ENCODE data around the gene SCML2. TPM values are rescaled to one million over a fixed set of nuclear protein-coding genes. Genes with fewer than 3 reads are reported as not detected.

The SCML2 gene
- 0.25 TPM for polyA plus RNA-seq (2013, experiment 1 of 2)
- 0.27 TPM for polyA plus RNA-seq (2013, experiment 2 of 2)

DNA sequence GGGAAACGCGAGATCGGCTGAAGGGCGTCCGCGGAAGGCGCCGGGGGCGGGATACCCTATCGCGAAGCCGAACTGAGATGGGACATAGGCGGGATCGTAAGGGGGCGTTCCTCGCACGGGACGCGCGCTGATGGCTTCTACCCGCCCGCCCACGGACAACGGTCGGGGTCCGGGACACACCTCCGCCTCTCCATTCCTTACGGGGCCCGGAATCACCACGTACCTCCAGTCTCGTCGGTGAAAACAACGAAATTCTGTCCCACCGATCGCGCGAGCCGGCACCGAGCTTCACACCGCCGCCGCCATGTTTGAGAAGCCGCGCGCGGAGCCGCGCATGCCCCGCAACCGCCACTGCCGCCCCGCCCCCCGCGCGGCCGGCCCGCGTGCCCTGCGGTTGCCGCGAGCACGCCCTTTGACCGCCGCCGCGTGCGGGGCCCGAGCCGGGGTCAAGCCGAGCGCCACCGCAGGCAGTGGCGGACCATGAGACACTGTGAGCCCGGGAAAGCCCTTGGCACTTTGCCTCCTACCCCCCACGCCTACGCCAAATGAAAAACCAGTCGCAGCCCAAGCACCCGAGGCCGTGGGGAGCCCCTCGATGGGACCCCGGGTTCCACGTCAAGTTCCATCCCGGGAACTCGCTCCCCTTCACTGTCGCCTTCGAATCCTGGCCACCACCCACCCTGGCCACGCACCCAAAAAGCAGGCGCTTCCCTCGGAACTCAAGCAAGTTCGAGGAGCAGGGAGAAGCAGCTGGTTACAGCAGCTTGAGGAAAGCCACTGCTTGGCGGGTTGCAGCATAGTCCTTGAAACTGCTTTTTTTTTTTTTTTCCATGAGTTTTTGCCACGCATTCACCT, at the start of gene SCML2:
Gene SCML2, minus strand, starts transcription at position 320 of the 855 bp plus-strand sequence. CDS start 20,617 bp downstream, outside the sequence.
- Histone ChIP-seq H3K27ac (ENCODE audit: low read length, poor library complexity, severe bottlenecking) (no peak within 1 kb of the TSS), H4K8ac (ENCODE audit: low read length) (no peak within 1 kb of the TSS), H3K18ac (ENCODE audit: low read depth in 1 of 2, low read length in 2 of 2) (no peak within 1 kb of the TSS), H3K14ac (ENCODE audit: low read length in 2 of 2) (no peak within 1 kb of the TSS), H3K36me3 (ENCODE audit: control insufficient read depth in 1 of 2, insufficient read depth in 2 of 2, low read depth in 1 of 2, low read length in 2 of 2) (no peaks in the 10 kb centered on the region), H3K23ac (ENCODE audit: low read length in 2 of 2) (no peak within 1 kb of the TSS), H3K79me1 (replicated peaks; ENCODE audit: low read length, poor library complexity, severe bottlenecking) (no peaks in the 10 kb centered on the region), H2BK120ac (ENCODE audit: low read depth, low read length) (no peak within 1 kb of the TSS), H3K4ac (ENCODE audit: low read depth in 1 of 2, low read length in 2 of 2) (no peak within 1 kb of the TSS), H2AK5ac (ENCODE audit: low read length, severe bottlenecking) (no peak within 1 kb of the TSS), H2BK5ac (ENCODE audit: low read depth, low read length, poor library complexity, severe bottlenecking) (no peak within 1 kb of the TSS), H4K91ac (ENCODE audit: low read length) (no peak within 1 kb of the TSS), H3K9me3 (ENCODE audit: control insufficient read depth, low read length) (no peaks in the 10 kb centered on the region), H3K4me1 (ENCODE audit: control insufficient read depth, insufficient read depth, low read depth, low read length) (peaks cover 3% of the 10 kb centered on the region), H3K4me2 (ENCODE audit: low read length, poor library complexity, severe bottlenecking) (peak within 1 kb of the TSS; percentile 86), H3K4me3 (ENCODE audit: insufficient read depth in 1 of 2, low read depth in 1 of 2, low read length in 2 of 2) (peak within 1 kb of the TSS; percentile 68 to 79), H2BK15ac (ENCODE audit: low read depth, poor library complexity, severe bottlenecking) (no peak within 1 kb of the TSS), H2AFZ (ENCODE audit: low read depth, low read length) (peak within 1 kb of the TSS; percentile 53), H2BK12ac (ENCODE audit: low read length in 2 of 2) (no peak within 1 kb of the TSS), H3K27me3 (ENCODE audit: control insufficient read depth in 1 of 2, insufficient read depth in 1 of 2, low read length in 2 of 2) (peaks cover 0 to 9% of the 10 kb centered on the region in 2 experiments), H3K9ac (ENCODE audit: low read length) (peak within 1 kb of the TSS; percentile 84)
- DNase-seq, result peak; percentile 33
- 1% methylated on average over 46 of the region's 92 CpGs for WGBS

DNA sequence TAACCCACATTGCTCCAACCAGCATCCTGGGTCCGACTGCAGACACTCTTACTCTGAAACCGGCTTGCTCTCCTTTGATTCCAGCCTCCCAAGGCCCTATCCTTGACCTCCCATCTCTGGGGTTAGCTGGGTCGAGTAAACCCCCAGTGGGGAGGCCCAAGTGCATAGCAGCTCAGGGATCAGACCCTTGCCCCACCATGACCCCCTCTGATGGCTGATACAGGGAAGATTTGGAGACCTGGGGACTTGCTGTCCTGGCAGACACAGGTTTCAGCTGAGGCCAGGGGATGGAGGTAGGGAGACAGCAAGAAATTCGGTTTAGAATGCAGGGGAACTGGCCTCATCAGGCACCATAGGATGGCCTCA, 47.3 kb upstream of the SCML2 start:
- H2BK15ac ChIP-seq (ENCODE audit: low read depth, poor library complexity, severe bottlenecking), result no peak overlapping the region
- no peak overlapping the region for H2BK5ac ChIP-seq (ENCODE audit: low read depth, low read length, poor library complexity, severe bottlenecking)
- H4K91ac ChIP-seq (ENCODE audit: low read length), result no peak overlapping the region
- no peak overlapping the region for H3K4me2 ChIP-seq (ENCODE audit: low read length, poor library complexity, severe bottlenecking)
- H2BK12ac ChIP-seq (ENCODE audit: low read length in 2 of 2), result no peak overlapping the region
- H3K9ac ChIP-seq (ENCODE audit: low read length), result no peak overlapping the region
- WGBS, result 92% methylated on average over 3 of the region's 4 CpGs
- H3K4me3 ChIP-seq (ENCODE audit: insufficient read depth in 1 of 2, low read depth in 1 of 2, low read length in 2 of 2), result no peak overlapping the region
- no peak overlapping the region for H3K14ac ChIP-seq (ENCODE audit: low read length in 2 of 2)
- H3K36me3 ChIP-seq (ENCODE audit: control insufficient read depth in 1 of 2, insufficient read depth in 2 of 2, low read depth in 1 of 2, low read length in 2 of 2), result no peaks in the 10 kb centered on the region
- H3K27me3 ChIP-seq (ENCODE audit: control insufficient read depth in 1 of 2, insufficient read depth in 1 of 2, low read length in 2 of 2), result no peaks in the 10 kb centered on the region
- peaks cover 6% of the 10 kb centered on the region for H3K9me3 ChIP-seq (ENCODE audit: control insufficient read depth, low read length)
- no peak overlapping the region for H4K8ac ChIP-seq (ENCODE audit: low read length)
- no peaks in the 10 kb centered on the region for H3K79me1 ChIP-seq (replicated peaks; ENCODE audit: low read length, poor library complexity, severe bottlenecking)
- no peak overlapping the region for H2BK120ac ChIP-seq (ENCODE audit: low read depth, low read length)
- no peak overlapping the region for H2AK5ac ChIP-seq (ENCODE audit: low read length, severe bottlenecking)
- H3K23ac ChIP-seq (ENCODE audit: low read length in 2 of 2), result no peak overlapping the region
- H3K4ac ChIP-seq (ENCODE audit: low read depth in 1 of 2, low read length in 2 of 2), result no peak overlapping the region
- H3K27ac ChIP-seq (ENCODE audit: low read length, poor library complexity, severe bottlenecking), result no peak overlapping the region
- no peak for DNase-seq
- H2AFZ ChIP-seq (ENCODE audit: low read depth, low read length), result no peak overlapping the region
- H3K4me1 ChIP-seq (ENCODE audit: control insufficient read depth, insufficient read depth, low read depth, low read length), result no peaks in the 10 kb centered on the region
- H3K18ac ChIP-seq (ENCODE audit: low read depth in 1 of 2, low read length in 2 of 2), result no peak overlapping the region

DNA sequence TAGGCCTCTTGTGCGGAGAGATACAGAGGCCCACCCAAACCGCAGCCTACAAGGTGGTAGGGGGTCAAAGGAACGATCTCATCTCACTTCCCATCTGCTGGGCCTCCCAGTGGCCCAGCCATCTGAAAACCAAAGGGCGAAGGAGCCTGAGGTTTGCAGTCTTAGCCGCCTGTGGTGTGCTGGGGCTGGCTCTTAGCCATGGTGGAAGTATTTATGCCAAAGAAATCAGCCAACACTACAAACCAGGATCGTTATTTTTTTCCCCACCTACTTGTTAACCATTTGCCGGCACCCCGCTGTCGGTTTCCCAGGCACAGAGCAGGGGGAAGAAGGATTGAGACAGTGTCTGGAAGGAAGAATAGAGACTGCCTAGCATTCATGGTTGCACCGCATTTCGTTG, 40.0 kb upstream of the SCML2 start:
- Histone ChIP-seq H3K27ac (ENCODE audit: low read length, poor library complexity, severe bottlenecking) (no peak overlapping the region), H4K91ac (ENCODE audit: low read length) (no peak overlapping the region), H2BK15ac (ENCODE audit: low read depth, poor library complexity, severe bottlenecking) (no peak overlapping the region), H3K79me1 (replicated peaks; ENCODE audit: low read length, poor library complexity, severe bottlenecking) (no peaks in the 10 kb centered on the region), H3K4me2 (ENCODE audit: low read length, poor library complexity, severe bottlenecking) (no peak overlapping the region), H3K23ac (ENCODE audit: low read length in 2 of 2) (no peak overlapping the region), H3K4me1 (ENCODE audit: control insufficient read depth, insufficient read depth, low read depth, low read length) (peaks cover 7% of the 10 kb centered on the region), H3K14ac (ENCODE audit: low read length in 2 of 2) (no peak overlapping the region), H3K36me3 (ENCODE audit: control insufficient read depth in 1 of 2, insufficient read depth in 2 of 2, low read depth in 1 of 2, low read length in 2 of 2) (no peaks in the 10 kb centered on the region), H2AK5ac (ENCODE audit: low read length, severe bottlenecking) (no peak overlapping the region), H3K9ac (ENCODE audit: low read length) (no peak overlapping the region), H3K18ac (ENCODE audit: low read depth in 1 of 2, low read length in 2 of 2) (no peak overlapping the region), H3K9me3 (ENCODE audit: control insufficient read depth, low read length) (no peaks in the 10 kb centered on the region), H2AFZ (ENCODE audit: low read depth, low read length) (no peak overlapping the region), H2BK12ac (ENCODE audit: low read length in 2 of 2) (no peak overlapping the region), H4K8ac (ENCODE audit: low read length) (no peak overlapping the region), H3K27me3 (ENCODE audit: control insufficient read depth in 1 of 2, insufficient read depth in 1 of 2, low read length in 2 of 2) (peaks cover 0 to 11% of the 10 kb centered on the region in 2 experiments), H3K4me3 (ENCODE audit: insufficient read depth in 1 of 2, low read depth in 1 of 2, low read length in 2 of 2) (no peak overlapping the region), H3K4ac (ENCODE audit: low read depth in 1 of 2, low read length in 2 of 2) (no peak overlapping the region), H2BK5ac (ENCODE audit: low read depth, low read length, poor library complexity, severe bottlenecking) (no peak overlapping the region), H2BK120ac (ENCODE audit: low read depth, low read length) (no peak overlapping the region)
- WGBS, result 97% methylated on average over 7 of the region's 11 CpGs
- DNase-seq, result no peak

GRCh38 chrX:18390941-18391538, 36.6 kb upstream of the SCML2 start:
- H3K9me3 ChIP-seq (ENCODE audit: control insufficient read depth, low read length), result no peaks in the 10 kb centered on the region
- H3K4me2 ChIP-seq (ENCODE audit: low read length, poor library complexity, severe bottlenecking), result no peak overlapping the region
- H3K4ac ChIP-seq (ENCODE audit: low read depth in 1 of 2, low read length in 2 of 2), result no peak overlapping the region
- no peak overlapping the region for H3K27ac ChIP-seq (ENCODE audit: low read length, poor library complexity, severe bottlenecking)
- H2AFZ ChIP-seq (ENCODE audit: low read depth, low read length), result no peak overlapping the region
- no peak overlapping the region for H3K14ac ChIP-seq (ENCODE audit: low read length in 2 of 2)
- H3K27me3 ChIP-seq (ENCODE audit: control insufficient read depth in 1 of 2, insufficient read depth in 1 of 2, low read length in 2 of 2), result peaks cover 0 to 11% of the 10 kb centered on the region in 2 experiments
- H3K4me3 ChIP-seq (ENCODE audit: insufficient read depth in 1 of 2, low read depth in 1 of 2, low read length in 2 of 2), result no peak overlapping the region
- no peak overlapping the region for H2BK5ac ChIP-seq (ENCODE audit: low read depth, low read length, poor library complexity, severe bottlenecking)
- peaks cover 7% of the 10 kb centered on the region for H3K4me1 ChIP-seq (ENCODE audit: control insufficient read depth, insufficient read depth, low read depth, low read length)
- H4K91ac ChIP-seq (ENCODE audit: low read length), result no peak overlapping the region
- no peak overlapping the region for H3K9ac ChIP-seq (ENCODE audit: low read length)
- no peaks in the 10 kb centered on the region for H3K79me1 ChIP-seq (replicated peaks; ENCODE audit: low read length, poor library complexity, severe bottlenecking)
- H3K23ac ChIP-seq (ENCODE audit: low read length in 2 of 2), result no peak overlapping the region
- no peaks in the 10 kb centered on the region for H3K36me3 ChIP-seq (ENCODE audit: control insufficient read depth in 1 of 2, insufficient read depth in 2 of 2, low read depth in 1 of 2, low read length in 2 of 2)
- H2BK120ac ChIP-seq (ENCODE audit: low read depth, low read length), result no peak overlapping the region
- 39% methylated on average over 3 of the region's 9 CpGs for WGBS
- H2BK15ac ChIP-seq (ENCODE audit: low read depth, poor library complexity, severe bottlenecking), result no peak overlapping the region
- no peak overlapping the region for H4K8ac ChIP-seq (ENCODE audit: low read length)
- DNase-seq, result peak; percentile 58
- no peak overlapping the region for H2AK5ac ChIP-seq (ENCODE audit: low read length, severe bottlenecking)
- H3K18ac ChIP-seq (ENCODE audit: low read depth in 1 of 2, low read length in 2 of 2), result no peak overlapping the region
- H2BK12ac ChIP-seq (ENCODE audit: low read length in 2 of 2), result no peak overlapping the region

Data from mesenchymal stem cell (in vitro differentiated cells and primary cell).